GM12865 (cell line): Measurements from ENCODE around the gene CRHBP.
"Not testable (repeated sequence)": the region's sequence is repeated elsewhere in the genome, so short reads cannot be mapped to it uniquely, and the experiment has no call there.

Experiments used
- DNase-seq: peaks from one replicate; pipeline ENCODE4 v3.0.0; 2010; ENCODE audit warnings: low read depth
- H3K4me3 ChIP-seq: 2 replicates; pipeline ENCODE4 v1.5.1; 2011; ENCODE audit warnings: mild to moderate bottlenecking, low read depth, low read length, control low read depth
- CTCF ChIP-seq: IDR thresholded peaks from 2 replicates; pipeline ENCODE4 v1.5.1; 2011; ENCODE audit warnings: low read length, control low read depth, low read depth, inconsistent platforms; ENCODE audit not compliant: insufficient read depth; ENCODE audit errors: missing control alignments

The CRHBP gene

GRCh38 chr5:76952795-76953536 lies at the start of gene CRHBP:
CRHBP (plus strand) TSS chr5:76953045; CDS start chr5:76953135, 90 bp downstream.
- H3K4me3 ChIP-seq, result no peak within 1 kb of the TSS
- DNase-seq, result no peak
- TF ChIP-seq CTCF, result no peak

GRCh38 chr5:76908166-76908565 lies 44.7 kb upstream of the CRHBP start:
- TF ChIP-seq CTCF, result no peak
- no peak for DNase-seq
- H3K4me3 ChIP-seq, result no peak overlapping the region

- DNase-seq, H3K4me3 ChIP-seq: not testable (repeated sequence)
Measured at GRCh38 chr5:76910344-76910933, 42.4 kb upstream of the CRHBP start.

- not testable (repeated sequence) for DNase-seq
Measured at GRCh38 chr5:76914671-76915070, 38.2 kb upstream of the CRHBP start.

GRCh38 chr5:76918539-76918938 lies 34.3 kb upstream of the CRHBP start:
- H3K4me3 ChIP-seq, result no peak overlapping the region
- no peak for DNase-seq
- TF ChIP-seq CTCF, result no peak

More at GRCh38 chr5:76914671-76915070, 38.2 kb upstream of the CRHBP start:
- H3K4me3 ChIP-seq, result not testable (repeated sequence)

- TF ChIP-seq CTCF, result no peak
- no peak overlapping the region for H3K4me3 ChIP-seq
- no peak for DNase-seq
Measured at GRCh38 chr5:76920491-76920890, 32.4 kb upstream of the CRHBP start.

GRCh38 chr5:76926329-76927105 lies 26.3 kb upstream of the CRHBP start:
- no peak for DNase-seq
- TF ChIP-seq CTCF, result no peak
- H3K4me3 ChIP-seq, result no peak overlapping the region
